ENCODE measurements around the gene NUTM2B.
"Not testable (repeated sequence)": the region's sequence is repeated elsewhere in the genome, so short reads cannot be mapped to it uniquely, and the experiment has no call there.

DNA sequence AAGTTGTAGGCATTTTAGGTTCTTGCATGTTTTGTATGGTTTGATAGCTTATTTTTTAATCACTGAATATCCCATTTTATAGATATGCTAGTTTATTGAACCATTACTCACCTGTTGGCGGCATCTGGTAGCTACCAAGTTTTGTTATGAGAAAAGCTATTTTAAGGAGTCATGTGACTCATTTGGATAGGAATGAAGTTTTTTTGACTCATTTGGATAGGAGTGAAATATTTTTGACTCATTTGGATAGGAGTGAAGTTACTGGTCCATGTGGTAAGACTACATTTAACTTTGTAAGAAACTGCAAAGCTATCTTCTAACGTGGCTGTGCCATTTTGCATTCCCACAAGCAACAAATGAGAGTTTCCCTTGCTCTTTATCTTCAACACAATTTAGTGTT lies 28.1 kb upstream of the NUTM2B start:
- TF ChIP-seq CTCF (IDR thresholded peaks at IDR 0.05 in 8 of 11, conservative IDR thresholded peaks at IDR 0.05 in 3 of 11); POLR2AphosphoS5 (IDR thresholded peaks at IDR 0.05); POLR2A (IDR thresholded peaks at IDR 0.05): not testable (repeated sequence)

Measured in spleen (tissue), 7 donors.